HuH-7.5 (cell line): ENCODE measurements around the gene PPP4R2.

Experiments used
- DNase-seq: peaks from one replicate; pipeline ENCODE4 v3.0.0; 2011; ENCODE audit warnings: low spot score

Gene PPP4R2

DNA sequence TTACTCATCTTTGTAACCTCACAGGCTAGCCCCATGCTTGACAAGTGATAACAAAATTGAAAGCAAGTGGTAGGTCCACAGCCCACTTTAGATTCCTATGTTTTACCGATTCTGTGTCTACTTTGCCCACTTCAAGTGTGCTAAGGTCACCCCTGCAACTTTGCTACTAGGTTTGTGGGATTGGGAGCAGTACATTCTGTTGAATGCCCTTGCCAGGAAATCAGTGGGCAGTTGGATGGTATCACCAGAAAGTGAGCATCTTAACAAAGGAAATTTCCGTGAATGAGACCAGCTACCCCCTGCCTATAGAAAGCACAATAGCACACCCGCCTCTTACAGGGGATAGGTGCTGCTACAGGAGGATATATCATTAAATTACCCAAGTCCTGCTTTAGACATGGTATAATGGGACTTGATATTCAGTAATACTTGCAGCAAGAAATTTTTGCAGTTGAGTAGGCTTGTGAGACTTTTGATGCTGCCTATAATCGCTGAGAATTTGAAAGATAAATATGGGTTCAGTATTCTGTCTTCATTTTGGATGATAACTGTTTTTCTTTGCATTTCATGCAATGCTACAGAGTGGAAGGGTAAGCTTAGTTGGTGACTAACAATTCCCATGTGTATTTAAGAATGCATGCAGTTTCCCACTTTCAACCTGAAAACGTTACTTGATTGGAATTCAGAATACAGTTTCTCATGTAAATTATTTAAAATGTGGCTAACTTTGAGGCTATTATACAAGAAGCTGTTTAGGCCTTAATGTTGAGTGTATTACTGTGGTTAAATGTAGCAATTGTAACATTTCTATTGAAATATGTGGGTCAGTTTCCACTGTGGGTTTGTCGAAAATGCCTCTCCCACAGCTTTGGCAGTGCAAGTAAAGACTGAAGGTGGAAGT lies 74.3 kb downstream of the PPP4R2 start:
- no peak for DNase-seq

DNA sequence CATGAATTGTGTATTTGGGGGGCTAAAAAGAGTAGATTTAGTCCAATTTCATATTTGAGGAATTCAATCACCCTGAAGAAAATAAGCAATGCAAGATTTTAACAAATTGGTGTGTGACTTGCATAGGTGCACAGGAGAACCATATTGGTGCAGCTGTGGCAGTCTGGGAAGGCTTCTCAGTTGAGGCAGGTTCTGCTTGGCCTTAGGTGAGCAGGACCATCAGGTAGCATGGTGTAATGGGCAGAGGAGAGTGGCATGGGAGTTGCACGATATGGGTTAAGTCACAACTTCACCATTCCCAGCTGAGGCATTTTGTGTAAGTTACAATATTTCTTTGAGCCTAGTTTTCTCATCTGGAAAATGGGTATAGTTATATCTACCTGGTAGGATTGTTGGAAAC lies 75.3 kb downstream of the PPP4R2 start:
- no peak for DNase-seq

DNA sequence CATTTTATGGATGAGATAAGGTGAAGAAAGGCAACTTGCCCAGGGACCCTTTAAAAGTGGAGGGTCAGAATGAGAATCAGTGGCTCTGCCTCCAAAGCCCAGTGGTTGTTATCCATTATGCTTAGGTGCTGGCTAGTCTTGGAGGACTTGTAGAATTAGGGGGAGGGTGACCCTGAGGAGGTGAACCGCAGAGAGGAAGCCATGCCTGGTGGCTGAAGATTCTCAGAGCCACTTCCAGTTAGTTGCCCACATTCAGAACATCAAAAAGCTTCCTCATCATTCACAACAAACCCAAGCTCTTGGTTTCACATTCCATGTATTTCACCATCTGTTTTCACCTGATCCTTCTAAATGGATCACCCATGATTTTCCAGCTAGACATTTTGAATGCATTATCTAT lies 76.0 kb downstream of the PPP4R2 start:
- no peak for DNase-seq

DNA sequence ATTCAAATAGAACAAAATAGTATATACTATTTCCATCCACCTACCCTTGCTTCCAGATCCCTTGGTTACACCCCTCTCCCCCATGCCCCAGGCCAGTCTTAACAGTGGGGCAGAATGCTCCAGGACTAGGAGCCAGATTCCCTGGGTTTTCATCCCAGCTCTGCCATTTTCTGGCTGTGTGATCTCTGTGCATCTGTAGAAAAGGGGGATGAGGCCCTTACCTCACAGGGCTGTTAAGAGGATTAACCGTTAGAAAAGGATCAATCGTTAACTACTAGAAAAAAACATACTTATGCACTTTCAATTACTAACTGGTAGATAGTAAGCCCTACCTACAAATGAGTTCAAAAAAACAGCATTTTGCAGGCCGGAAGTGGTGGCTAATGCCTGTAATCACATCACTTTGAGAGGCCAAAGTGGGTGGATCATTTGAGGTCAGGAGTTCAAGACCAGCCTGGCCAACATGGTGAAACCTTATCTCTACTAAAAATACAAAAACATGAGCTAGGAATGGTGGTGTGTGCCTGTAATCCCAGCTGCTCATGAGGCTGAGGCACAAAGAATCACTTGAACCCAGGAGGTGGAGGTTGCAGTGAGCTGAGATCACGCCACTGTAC lies 76.6 kb downstream of the PPP4R2 start:
- no peak for DNase-seq

DNA sequence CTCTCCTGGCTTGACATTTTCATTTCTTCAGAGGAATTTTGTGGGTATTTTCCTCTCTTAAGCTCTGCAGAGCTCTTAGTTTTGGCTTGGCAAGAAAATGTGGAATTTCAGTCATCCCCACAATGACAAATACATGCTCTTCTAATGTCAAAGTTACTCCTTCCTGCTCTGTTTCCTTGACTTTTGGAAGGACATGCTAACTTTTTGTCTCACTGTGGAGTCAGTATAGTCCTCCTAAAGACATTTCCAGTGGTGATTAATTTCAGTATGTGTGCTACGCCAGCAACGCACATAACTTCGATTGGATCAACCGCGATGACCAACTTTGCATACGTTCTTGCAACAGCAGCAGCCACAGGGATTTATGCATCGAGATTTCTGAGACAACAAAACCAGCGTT lies 78.2 kb downstream of the PPP4R2 start:
- no peak for DNase-seq

DNA sequence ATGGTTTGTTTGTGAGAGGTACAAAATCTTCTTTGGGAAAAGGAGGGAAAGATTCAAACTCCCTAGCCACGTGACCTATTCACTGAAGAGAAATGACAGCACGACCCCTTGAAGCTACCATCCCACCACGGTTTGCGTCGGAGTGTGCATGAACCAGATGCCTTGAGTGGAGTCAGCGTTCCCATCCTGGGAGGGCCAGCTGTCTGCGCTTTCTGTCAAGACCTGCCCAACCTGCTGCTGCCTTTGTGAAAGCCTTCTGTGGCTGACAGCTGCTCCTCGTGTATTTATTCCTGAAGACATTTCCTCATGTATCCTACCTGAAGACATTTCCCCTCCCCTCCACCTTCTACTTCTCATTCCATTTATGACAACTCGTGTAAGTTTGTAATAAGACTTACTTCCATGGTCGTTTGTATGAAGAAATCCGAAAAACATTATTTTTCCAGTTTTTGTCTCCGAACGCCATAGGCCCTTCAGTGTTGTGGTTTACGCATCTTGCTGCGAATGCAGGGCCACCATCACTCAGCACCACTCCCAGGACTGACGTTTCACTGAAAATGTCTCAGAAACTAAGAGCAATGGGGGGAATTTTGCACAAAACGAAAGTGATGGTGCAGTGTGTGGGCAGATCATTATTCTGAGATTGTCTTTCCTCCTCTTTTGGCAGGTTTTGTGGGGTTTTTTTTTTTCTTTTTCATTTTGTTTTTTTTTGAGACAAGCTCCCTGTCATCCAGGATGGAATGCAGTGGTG lies 83.8 kb downstream of the PPP4R2 start:
- DNase-seq = no peak

DNA sequence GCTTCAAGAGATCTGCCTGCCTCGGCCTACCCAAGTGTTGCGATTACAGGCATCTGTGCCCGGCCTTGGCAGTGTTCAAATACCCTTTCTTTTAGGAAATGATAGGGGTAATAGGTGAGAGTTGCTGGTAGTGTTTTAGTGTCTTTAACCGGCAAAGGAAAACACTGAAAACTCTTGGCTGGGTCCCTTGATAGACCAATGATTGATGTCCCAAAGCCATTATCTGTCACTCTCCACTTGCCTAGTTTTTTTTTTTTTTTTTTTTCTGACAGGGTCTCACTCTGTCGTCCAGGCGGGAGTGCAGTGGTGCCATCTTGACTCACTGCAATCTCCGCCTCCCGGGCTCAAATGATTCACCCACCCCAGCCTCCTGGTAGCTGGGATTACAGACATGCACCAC lies 84.5 kb downstream of the PPP4R2 start:
- no peak for DNase-seq

DNA sequence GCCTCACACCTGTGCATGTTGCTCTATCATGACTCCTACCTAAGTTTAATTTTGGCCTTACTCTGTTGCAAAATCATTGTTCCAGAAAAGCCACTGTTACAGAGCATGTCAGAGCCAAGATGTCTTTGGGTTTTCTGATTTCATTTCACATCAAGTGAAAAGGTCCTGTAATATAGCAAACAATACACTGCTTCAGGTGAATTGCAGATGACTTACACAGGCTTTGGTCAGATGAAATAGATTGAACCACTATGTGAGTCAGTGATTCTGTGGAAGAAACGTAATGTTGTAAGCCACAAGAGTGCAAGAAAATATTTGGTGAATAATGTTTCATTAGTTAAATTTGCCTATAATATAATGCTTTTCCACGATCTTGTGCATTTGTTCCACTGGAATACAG lies 87.6 kb downstream of the PPP4R2 start:
- no peak for DNase-seq

DNA sequence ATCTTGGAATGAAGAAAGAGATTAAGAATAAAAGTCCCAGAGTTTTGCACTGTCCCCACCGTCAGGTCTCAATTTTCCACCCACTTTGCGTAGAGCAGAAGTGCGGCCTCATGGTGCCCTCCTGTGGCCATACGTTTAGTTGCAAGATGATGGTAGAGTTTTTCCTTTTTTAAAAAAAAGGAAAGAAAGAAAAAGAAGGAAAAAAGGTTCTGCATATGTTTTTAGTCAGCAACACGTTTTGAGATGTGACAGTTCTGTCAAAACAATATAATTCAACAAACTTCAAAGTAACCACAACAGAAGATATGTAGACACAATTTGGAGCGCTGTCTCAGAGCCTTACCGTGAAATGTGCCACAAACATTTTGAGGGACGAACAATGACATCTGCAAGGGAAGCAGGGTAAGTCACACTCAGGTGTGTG lies 89.5 kb downstream of the PPP4R2 start:
- no peak for DNase-seq

DNA sequence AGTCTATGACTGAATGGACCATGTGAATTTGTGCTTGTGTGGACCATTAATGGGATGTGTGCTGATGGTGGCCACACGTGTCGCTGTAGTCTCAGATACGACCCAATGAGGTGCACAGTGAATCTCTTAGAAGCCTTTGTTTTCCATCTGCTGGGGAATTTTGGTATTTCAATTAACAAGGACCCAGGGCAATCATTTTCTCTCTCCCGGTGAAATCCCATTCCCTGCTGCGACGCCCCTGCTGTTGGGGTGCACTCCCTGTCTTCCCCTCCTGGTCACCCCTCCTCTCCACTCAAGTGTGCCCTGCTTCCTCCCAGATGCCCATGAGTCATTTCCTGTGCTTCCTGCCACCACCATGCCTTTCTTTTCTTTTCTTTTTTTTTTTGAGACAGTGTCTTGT lies 97.5 kb downstream of the PPP4R2 start:
- DNase-seq = peak; percentile 19

DNA sequence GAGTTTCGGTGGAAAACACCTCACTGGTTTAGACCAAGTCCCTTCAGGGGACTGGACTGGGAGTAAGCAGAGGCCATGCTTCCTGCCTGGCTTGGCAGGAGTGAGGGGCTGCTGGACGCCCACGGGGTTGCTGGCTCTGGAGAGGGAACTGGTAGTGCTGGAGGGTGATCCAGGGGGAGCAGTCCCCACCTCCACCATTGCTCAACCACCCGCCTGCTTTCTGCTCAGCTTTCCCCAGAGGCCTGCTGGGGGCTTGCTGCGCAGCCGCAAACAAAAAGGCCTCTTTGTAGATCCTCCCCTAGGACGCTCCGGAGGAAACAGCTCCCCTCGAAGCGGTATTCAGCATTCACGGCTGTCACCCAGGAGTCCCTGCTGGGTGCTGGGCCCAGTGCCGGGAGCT lies 98.3 kb downstream of the PPP4R2 start:
- DNase-seq = no peak

DNA sequence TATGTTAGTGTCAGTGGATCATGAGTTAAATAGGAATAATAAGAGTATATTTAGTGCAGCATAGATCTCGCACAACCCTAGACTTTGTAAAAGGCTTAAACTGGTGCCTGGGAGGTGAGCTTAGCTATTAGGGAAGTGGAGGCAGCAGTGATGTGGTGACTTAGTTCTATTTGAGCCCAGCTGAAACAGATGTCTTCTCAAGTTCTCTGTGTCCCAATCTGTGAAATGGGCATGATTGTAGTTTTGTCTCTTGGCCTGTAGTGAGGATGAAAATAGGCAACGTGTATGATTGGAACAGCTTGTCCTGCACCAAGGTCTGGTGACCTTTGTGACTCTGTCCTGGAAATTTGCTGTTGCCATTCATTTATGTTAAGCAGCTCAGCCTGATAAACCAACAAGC lies 99.6 kb downstream of the PPP4R2 start:
- no peak for DNase-seq

DNA sequence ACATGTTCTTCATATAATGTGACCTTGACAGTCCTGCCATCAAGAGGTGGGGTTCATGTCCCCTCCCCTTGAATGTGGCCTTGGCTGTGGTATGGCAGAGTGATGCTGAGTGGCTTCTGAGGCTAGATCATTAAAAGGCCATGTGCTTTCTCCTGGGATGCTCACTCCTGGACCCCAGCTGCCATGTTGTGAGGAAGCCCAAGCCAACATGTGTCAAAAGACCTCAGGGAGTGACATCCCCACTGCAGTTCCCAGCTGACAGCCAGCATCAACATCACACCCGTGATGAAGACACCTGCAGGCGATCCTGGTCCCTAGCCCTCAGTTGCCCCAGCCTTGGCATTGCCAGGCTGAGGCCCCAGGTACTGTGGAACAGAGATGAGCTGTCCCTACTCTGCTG lies 101.4 kb downstream of the PPP4R2 start:
- DNase-seq = no peak

DNA sequence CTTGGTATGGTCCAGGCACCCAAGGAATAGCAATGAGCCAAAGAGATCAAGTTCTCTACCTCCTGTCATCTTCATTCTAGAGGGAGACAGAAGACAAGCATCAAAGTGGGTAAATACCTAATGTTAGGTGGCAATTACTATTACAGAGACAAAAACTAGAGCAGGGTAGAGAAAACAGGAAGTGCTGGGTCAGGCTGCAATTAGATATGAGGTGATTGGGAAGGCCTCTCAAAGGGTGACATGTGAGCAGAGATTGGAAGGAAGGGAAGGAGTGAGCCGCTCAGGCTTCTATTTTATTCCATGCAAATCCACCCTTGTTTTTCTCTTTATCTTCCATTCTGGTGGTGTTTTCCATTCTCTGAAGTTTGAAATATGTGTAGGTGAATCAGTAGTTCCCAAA lies 102.3 kb downstream of the PPP4R2 start:
- no peak for DNase-seq

DNA sequence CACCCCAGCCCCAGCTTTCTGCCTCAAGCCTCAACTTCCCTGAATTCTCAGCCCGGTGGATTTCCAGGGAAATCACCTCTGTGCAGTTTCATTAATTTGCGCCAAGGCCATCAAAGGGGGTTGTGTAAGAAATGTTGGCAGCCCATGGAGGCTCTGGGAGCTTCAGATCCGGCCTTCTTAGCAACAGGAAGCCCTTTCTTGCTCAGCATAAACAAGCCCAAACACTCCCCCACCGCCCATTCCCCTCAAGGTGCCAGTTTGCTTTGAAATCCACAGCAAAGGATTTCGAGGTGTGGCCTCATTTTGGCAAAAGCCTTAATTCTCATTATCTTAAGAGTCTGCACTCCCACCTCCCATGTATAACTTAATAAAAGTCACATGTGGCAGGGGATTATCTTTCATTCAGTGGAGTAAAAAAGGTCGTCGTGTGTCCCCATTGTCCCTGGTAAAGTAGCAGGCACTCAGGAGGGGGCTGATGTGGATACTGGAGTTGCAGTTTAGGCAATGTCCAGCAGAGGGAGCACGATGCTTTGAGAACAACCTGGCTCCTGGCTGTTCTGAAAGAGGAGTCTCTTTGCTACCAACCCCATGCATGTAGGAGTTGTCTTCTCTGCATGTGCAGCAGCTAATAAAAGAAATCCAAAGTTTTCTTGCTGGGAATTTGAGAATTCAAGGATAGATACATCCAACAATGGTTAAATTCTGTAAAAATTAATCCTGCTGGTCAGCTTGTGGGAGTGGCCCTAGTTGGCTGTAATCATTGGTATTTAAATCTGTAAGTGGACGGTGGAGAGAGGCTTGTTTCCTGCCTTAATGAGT lies 104.3 kb downstream of the PPP4R2 start:
- DNase-seq = peak; percentile 67

DNA sequence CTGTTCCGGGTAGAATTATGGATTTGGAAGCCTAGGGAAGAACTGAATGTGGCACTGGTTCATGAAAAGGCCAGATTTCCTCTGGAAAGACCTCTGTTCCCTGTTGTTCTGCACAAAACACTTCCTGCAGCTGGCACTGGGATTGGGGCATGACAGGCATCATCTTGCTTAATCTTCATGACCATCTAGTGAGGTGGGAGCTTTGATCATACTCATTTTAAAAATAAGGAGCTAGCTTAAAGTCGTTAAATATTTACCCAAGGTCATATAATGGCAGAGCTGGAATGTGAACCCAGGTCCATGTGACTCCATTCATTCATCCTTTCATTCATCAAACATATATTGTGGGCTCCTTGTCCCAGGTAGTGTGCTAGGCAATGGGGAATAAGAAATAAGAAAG lies 105.3 kb downstream of the PPP4R2 start:
- DNase-seq = no peak

DNA sequence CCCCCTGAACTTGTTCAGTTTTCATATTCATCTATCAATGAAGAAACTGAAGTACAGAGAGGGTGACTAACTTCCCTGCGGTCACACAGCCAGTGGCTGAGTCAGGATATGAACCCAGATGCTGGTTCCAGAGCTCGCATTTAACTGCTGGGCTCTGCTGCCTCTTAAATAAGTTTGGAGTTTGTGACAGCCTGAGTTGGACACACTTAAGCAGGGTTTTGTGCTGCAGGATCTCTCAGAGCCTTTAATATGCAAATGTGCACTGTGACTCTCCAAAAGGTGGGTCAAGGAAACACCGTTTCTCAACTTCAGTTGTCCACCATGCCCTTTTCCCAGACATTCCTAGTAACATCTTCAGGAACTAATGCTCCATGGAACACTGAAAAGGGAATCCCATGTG lies 110.6 kb downstream of the PPP4R2 start:
- DNase-seq = no peak

DNA sequence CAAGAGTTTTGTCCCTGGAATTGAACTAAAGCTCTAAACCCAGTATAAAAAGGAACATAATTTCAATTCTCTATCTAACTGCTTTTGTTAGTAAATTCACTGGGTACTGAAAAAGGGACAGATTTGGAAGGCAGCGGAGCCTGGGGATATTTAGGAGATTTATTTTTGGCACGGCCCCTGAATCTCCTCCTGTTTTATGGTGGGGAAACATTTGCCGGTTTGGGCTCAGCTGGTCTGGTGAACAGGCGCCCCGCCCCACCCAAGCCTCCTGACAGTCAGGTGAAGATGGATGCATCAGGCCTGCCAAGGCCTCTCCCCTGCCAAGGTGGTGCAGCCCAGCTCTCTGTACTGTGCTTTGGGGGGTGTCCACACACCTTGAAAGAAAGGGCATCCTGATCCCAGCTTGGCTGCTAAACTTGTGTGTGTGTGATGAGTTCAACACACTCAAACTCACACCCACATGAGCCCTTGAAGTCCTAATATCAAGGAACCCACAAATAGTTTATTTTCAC lies 111.1 kb downstream of the PPP4R2 start:
- DNase-seq = no peak

DNA sequence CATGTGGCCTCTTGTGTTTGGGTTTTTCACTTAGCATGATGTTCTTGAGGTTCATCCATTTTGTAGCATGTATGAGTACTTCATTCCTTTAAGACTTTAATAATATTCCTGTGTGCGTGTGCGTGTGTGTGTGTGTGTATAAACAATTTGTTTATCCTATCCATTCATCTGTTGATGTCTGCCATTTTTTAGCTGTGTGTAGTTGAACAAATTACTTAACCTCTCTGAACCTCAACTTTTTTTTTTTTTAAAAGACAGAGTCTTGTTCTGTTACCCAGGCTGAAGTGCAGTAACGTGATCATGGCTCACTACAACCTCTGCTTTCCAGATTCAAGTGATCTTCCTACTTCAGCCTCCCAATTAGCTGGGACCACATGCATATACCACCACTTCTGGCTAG lies 112.1 kb downstream of the PPP4R2 start:
- no peak for DNase-seq

DNA sequence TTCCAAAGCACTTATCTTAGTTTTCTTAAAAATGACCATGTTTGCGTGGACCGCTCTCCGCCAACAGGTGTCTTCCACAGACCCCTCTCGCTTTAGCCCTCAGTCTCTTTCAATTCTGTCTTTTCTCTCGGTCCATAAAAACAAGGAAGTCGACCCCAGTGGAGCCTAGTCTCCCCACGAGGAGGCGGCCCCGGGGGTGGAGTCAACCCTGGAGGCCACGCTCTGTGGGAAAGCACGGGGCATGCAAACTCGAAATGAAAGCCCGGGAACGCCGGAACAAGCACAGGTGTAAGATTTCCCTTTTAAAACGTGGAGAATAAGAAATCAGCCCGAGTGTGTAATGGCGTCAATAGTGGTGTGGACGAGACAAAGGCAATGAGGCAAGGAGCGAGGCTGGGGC lies 113.9 kb downstream of the PPP4R2 start:
- no peak for DNase-seq

DNA sequence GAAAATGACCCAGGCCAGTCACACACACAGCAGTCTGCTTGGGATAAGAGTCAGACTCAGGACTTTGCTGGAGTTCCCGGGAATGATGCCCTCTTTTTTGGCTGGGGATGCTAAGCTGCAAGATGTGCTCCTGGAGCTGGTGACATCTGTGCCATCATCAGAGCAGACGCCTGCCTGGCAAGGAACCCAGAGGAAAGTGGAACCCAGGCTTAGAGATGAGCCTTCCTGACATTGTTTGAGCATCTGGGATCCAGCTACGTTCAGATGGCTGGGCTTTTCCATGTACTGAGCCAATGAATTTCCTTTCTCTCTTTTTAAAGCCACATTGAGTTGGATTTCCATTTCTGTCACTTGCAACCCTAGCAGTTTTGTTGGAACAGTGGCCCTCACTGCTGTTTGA lies 118.1 kb downstream of the PPP4R2 start:
- no peak for DNase-seq

DNA sequence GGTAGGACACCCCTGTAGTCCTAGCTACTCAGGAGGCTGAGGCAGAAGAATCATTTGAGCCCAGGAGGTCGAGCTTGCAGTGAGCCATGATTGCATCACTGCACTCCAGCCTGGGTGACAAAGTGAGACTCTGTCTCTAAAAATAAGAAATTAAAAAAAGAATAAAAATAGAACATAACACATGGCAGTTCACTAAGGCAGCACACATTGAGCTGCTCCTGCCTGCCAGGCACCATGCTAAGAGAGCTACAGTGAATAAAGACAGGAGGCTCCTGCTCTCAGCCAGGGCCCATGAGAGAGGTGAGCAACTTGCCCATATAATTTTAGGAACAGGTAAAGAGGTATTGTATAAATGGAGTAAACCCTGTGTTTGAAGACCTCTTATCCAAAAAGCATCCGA lies 119.2 kb downstream of the PPP4R2 start:
- DNase-seq = no peak
